ENCODE results near the gene CYB561A3.

DNA sequence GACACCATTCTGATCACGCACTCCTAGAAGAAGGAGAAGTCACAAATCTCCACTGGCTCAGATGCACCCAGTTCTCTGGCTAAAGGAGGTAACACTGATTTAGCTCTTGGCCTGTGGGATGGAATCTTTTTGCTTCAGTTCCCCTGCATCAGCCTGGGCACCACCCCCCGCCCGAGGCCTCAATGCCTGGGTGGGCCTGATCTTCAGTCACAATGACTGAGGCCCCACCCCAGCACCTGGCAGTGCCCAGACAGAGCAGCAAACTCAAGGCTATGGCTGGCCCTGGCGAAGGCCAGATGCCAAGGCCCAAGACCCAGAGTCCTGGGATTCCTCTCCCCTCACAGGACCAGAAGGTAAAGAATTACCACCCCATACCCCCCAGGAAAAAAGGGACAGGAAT, 5.0 kb downstream of the CYB561A3 start:
- TF ChIP-seq, protein P1, sequence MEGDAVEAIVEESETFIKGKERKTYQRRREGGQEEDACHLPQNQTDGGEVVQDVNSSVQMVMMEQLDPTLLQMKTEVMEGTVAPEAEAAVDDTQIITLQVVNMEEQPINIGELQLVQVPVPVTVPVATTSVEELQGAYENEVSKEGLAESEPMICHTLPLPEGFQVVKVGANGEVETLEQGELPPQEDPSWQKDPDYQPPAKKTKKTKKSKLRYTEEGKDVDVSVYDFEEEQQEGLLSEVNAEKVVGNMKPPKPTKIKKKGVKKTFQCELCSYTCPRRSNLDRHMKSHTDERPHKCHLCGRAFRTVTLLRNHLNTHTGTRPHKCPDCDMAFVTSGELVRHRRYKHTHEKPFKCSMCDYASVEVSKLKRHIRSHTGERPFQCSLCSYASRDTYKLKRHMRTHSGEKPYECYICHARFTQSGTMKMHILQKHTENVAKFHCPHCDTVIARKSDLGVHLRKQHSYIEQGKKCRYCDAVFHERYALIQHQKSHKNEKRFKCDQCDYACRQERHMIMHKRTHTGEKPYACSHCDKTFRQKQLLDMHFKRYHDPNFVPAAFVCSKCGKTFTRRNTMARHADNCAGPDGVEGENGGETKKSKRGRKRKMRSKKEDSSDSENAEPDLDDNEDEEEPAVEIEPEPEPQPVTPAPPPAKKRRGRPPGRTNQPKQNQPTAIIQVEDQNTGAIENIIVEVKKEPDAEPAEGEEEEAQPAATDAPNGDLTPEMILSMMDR (IDR thresholded peaks at IDR 0.05), result no peak
- no peak for TF ChIP-seq POLR2A (IDR thresholded peaks at IDR 0.05)
- TF ChIP-seq POLR2AphosphoS5 (IDR thresholded peaks at IDR 0.05), result no peak
- no peak for TF ChIP-seq EP300 (IDR thresholded peaks at IDR 0.05)

Data from stomach (tissue), 4 donors.